HG03045 (cell line): ENCODE results near the gene PUS7.
"Not testable (repeated sequence)": the region's sequence is repeated elsewhere in the genome, so short reads cannot be mapped to it uniquely, and the experiment has no call there.

Experiments used
- ATAC-seq: cut with Tn5 transposase; IDR thresholded peaks from one replicate; pipeline ENCODE4 v1.9.1; 2021; ENCODE audit warnings: mild to moderate bottlenecking, moderate library complexity; ENCODE audit not compliant: unreplicated experiment

The PUS7 gene

GRCh38 chr7:105450177-105450861 is 71.8 kb downstream of the PUS7 start:
- ATAC-seq = no peak

GRCh38 chr7:105448181-105448580 is 73.9 kb downstream of the PUS7 start:
- peak; percentile 50 for ATAC-seq

GRCh38 chr7:105444342-105444987 is 77.6 kb downstream of the PUS7 start:
- no peak for ATAC-seq

GRCh38 chr7:105442214-105442613 is 79.9 kb downstream of the PUS7 start:
- ATAC-seq = not testable (repeated sequence)

GRCh38 chr7:105439174-105439893 is 82.7 kb downstream of the PUS7 start:
- no peak for ATAC-seq

- no peak for ATAC-seq
Observed at GRCh38 chr7:105438847-105439173, 83.3 kb downstream of the PUS7 start.

- ATAC-seq = no peak
Observed at GRCh38 chr7:105438254-105438653, 83.8 kb downstream of the PUS7 start.

- not testable (repeated sequence) for ATAC-seq
Observed at GRCh38 chr7:105437356-105437755, 84.7 kb downstream of the PUS7 start.

- no peak for ATAC-seq
Observed at GRCh38 chr7:105429746-105430612, 92.1 kb downstream of the PUS7 start.

GRCh38 chr7:105426606-105427146 is 95.4 kb downstream of the PUS7 start:
- ATAC-seq = no peak

GRCh38 chr7:105423987-105424386 is 98.1 kb downstream of the PUS7 start:
- ATAC-seq = no peak

GRCh38 chr7:105413887-105414437 is 108.1 kb downstream of the PUS7 start:
- no peak for ATAC-seq

GRCh38 chr7:105410774-105411173 is 111.3 kb downstream of the PUS7 start:
- ATAC-seq = not testable (repeated sequence)

- ATAC-seq = not testable (repeated sequence)
Observed at GRCh38 chr7:105409775-105410174, 112.3 kb downstream of the PUS7 start.

- no peak for ATAC-seq
Observed at GRCh38 chr7:105408791-105409410, 113.2 kb downstream of the PUS7 start.
